MM.1S (cell line): ENCODE data around the gene PTPRK.

ENCODE experiments used
- DNase-seq: peaks from one replicate; pipeline ENCODE4 v3.0.0-alpha.2; 2015
- H2AFZ ChIP-seq: fragments of 300-600 bp; sonication (generic); 2 replicates; pipeline ENCODE4 v1.6.0; 2016; ENCODE audit warnings: antibody characterized with exemption, low read length
- H3F3A ChIP-seq: fragments of 300-600 bp; sonication (generic); 2 replicates; pipeline ENCODE4 v1.6.1; 2016; ENCODE audit warnings: mild to moderate bottlenecking, antibody characterized with exemption, low read length, moderate library complexity, mixed read lengths; ENCODE audit not compliant: insufficient read depth
- H3K27ac ChIP-seq: fragments of 300-600 bp; sonication (generic); 2 replicates; pipeline ENCODE4 v1.5.1; 2016; ENCODE audit warnings: mild to moderate bottlenecking, low read length
- H3K27me3 ChIP-seq: fragments of 300-600 bp; sonication (generic); replicated peaks from 2 replicates; pipeline ENCODE4 v1.6.0; 2016; ENCODE audit warnings: low read length; ENCODE audit not compliant: insufficient read depth
- H3K36me3 ChIP-seq: fragments of 300-600 bp; sonication (generic); replicated peaks from 2 replicates; pipeline ENCODE4 v1.6.1; 2016; ENCODE audit warnings: mild to moderate bottlenecking, low read length, mixed read lengths; ENCODE audit not compliant: insufficient read depth
- H3K4me1 ChIP-seq: fragments of 300-600 bp; sonication (generic); 2 replicates; pipeline ENCODE4 v1.6.1; 2016; ENCODE audit warnings: low read length, mixed read lengths
- H3K4me2 ChIP-seq: fragments of 300-600 bp; sonication (generic); 2 replicates; pipeline ENCODE4 v1.6.0; 2016; ENCODE audit warnings: low read depth, low read length
- H3K4me3 ChIP-seq: fragments of 300-600 bp; sonication (generic); 2 replicates; pipeline ENCODE4 v1.5.1; 2016; ENCODE audit warnings: low read length, mixed read lengths
- H3K79me2 ChIP-seq: fragments of 300-600 bp; sonication (generic); 2 replicates; pipeline ENCODE4 v1.6.1; 2016; ENCODE audit warnings: mixed run types, low read length, mixed read lengths
- H3K9ac ChIP-seq: fragments of 300-600 bp; sonication (generic); 2 replicates; pipeline ENCODE4 v1.6.1; 2016; ENCODE audit warnings: low read length, mixed read lengths
- H3K9me2 ChIP-seq: fragments of 300-600 bp; sonication (generic); replicated peaks from 2 replicates; pipeline ENCODE4 v1.6.1; 2016; ENCODE audit warnings: mild to moderate bottlenecking, low read length, mixed read lengths; ENCODE audit not compliant: insufficient read depth
- H3K9me3 ChIP-seq: fragments of 300-600 bp; sonication (generic); replicated peaks from 2 replicates; pipeline ENCODE4 v1.6.1; 2016; ENCODE audit warnings: mild to moderate bottlenecking, low read length, mixed read lengths; ENCODE audit not compliant: insufficient read depth
- H4K20me1 ChIP-seq: fragments of 300-600 bp; sonication (generic); 2 replicates; pipeline ENCODE4 v1.6.1; 2016; ENCODE audit warnings: mild to moderate bottlenecking, low read length, moderate library complexity, mixed read lengths; ENCODE audit not compliant: insufficient read depth
- EZH2 ChIP-seq: fragments of 300-600 bp; sonication (generic); optimal IDR thresholded peaks from 2 replicates; pipeline ENCODE3; 2017; ENCODE audit warnings: low read depth, mild to moderate bottlenecking, antibody characterized with exemption, low read length, mixed read lengths
- EZH2phosphoT487 ChIP-seq: fragments of 300-600 bp; sonication (generic); IDR thresholded peaks from 2 replicates; pipeline ENCODE4 v1.6.1; 2018; ENCODE audit warnings: antibody characterized with exemption, low read length
- TF ChIP-seq, protein P1 (sequence below): fragments of 300-600 bp; sonication (generic); IDR thresholded peaks from 2 replicates; pipeline ENCODE4 v1.5.1; 2016; ENCODE audit warnings: antibody characterized with exemption, low read length, mixed read lengths

The PTPRK gene

DNA sequence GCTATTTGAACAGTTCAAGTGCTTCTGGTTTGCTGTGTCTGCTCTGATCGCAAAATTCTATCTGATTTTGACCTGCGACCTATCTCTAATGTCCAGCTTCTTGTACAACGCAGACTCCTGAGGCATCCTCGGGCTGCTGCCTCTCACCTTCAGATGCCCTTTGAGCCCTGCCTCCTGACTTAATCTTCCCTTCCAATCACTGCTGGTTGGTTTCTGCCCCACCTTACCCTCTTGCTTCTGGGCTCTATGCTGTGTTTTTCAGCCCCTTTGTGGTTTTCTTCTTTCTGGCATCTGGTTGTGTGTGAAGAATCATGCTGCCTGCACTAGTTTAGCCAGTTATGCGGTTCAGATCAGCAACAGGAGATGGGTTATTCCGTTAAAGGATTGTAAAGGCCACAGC is 488.4 kb downstream of the PTPRK start:
- no peaks in the 10 kb centered on the region for H3K9me3 ChIP-seq
- no peak overlapping the region for H3K9ac ChIP-seq
- no peak overlapping the region for H2AFZ ChIP-seq
- no peaks in the 10 kb centered on the region for H3F3A ChIP-seq
- no peaks in the 10 kb centered on the region for H4K20me1 ChIP-seq
- no peaks in the 10 kb centered on the region for H3K9me2 ChIP-seq
- no peaks in the 10 kb centered on the region for H3K36me3 ChIP-seq
- TF ChIP-seq, protein P1, sequence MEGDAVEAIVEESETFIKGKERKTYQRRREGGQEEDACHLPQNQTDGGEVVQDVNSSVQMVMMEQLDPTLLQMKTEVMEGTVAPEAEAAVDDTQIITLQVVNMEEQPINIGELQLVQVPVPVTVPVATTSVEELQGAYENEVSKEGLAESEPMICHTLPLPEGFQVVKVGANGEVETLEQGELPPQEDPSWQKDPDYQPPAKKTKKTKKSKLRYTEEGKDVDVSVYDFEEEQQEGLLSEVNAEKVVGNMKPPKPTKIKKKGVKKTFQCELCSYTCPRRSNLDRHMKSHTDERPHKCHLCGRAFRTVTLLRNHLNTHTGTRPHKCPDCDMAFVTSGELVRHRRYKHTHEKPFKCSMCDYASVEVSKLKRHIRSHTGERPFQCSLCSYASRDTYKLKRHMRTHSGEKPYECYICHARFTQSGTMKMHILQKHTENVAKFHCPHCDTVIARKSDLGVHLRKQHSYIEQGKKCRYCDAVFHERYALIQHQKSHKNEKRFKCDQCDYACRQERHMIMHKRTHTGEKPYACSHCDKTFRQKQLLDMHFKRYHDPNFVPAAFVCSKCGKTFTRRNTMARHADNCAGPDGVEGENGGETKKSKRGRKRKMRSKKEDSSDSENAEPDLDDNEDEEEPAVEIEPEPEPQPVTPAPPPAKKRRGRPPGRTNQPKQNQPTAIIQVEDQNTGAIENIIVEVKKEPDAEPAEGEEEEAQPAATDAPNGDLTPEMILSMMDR, result no peak
- no peak for TF ChIP-seq EZH2phosphoT487
- TF ChIP-seq EZH2, result no peak
- H3K79me2 ChIP-seq, result no peaks in the 10 kb centered on the region
- no peak for DNase-seq
- no peaks in the 10 kb centered on the region for H3K4me1 ChIP-seq
- H3K27me3 ChIP-seq, result no peaks in the 10 kb centered on the region
- H3K4me2 ChIP-seq, result no peak overlapping the region
- no peak overlapping the region for H3K4me3 ChIP-seq
- no peak overlapping the region for H3K27ac ChIP-seq

DNA sequence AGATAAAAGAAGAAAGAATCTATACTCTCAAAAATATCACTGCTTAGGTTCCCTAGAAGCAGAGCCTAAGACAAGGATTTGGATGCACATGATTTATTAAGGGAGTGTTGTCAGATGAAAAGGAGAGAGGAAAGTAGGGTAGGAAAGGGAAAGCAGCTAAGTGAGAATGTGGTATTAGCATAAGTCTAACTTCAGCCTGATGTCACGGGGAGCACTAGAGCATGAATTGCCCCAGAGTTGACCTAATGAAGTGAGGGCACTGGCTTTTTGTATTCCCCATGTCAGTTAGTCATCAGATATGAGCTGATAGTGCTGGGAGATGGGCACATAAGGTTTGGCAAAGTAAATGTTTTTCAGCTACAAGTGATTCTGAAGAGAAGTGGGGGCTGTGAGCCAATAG is 490.6 kb downstream of the PTPRK start:
- Histone ChIP-seq H2AFZ (no peak overlapping the region), H3K4me1 (no peaks in the 10 kb centered on the region), H3K9me3 (no peaks in the 10 kb centered on the region), H3K9ac (no peak overlapping the region), H3K4me2 (no peak overlapping the region), H3K36me3 (no peaks in the 10 kb centered on the region), H3K27me3 (no peaks in the 10 kb centered on the region), H3F3A (no peaks in the 10 kb centered on the region), H4K20me1 (no peaks in the 10 kb centered on the region), H3K79me2 (no peaks in the 10 kb centered on the region), H3K27ac (no peak overlapping the region), H3K4me3 (no peak overlapping the region), H3K9me2 (no peaks in the 10 kb centered on the region)
- no peak for DNase-seq
- TF ChIP-seq EZH2phosphoT487 (no peak), EZH2 (no peak)
- TF ChIP-seq, protein P1, result no peak

DNA sequence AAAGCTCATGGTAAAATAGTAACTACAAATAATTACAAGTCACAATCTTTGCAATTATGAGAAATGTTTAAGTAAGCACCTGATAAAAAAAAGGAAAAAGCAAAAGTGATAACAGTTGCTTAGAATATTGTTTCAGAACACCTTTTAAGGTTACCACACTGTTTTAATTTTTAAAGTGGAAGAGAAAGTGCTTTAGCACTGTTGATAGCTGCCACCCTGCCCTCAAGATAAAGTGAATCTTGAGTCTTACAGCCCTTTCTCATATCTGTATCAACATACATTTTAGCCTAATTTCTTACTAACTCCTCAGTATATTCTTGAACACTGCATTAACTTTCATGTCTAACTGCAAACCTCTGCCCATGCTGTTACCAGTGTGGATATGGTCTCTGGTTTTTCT is 492.2 kb downstream of the PTPRK start:
- H3K9me3 ChIP-seq, result no peaks in the 10 kb centered on the region
- H4K20me1 ChIP-seq, result no peaks in the 10 kb centered on the region
- no peak overlapping the region for H3K9ac ChIP-seq
- H3K27me3 ChIP-seq, result no peaks in the 10 kb centered on the region
- H3K4me3 ChIP-seq, result no peak overlapping the region
- H3K36me3 ChIP-seq, result no peaks in the 10 kb centered on the region
- no peak for DNase-seq
- no peaks in the 10 kb centered on the region for H3K9me2 ChIP-seq
- H3F3A ChIP-seq, result no peaks in the 10 kb centered on the region
- H3K4me2 ChIP-seq, result no peak overlapping the region
- TF ChIP-seq, protein P1, result no peak
- TF ChIP-seq EZH2phosphoT487, result no peak
- TF ChIP-seq EZH2, result no peak
- no peaks in the 10 kb centered on the region for H3K79me2 ChIP-seq
- no peak overlapping the region for H3K27ac ChIP-seq
- no peak overlapping the region for H2AFZ ChIP-seq
- no peaks in the 10 kb centered on the region for H3K4me1 ChIP-seq

DNA sequence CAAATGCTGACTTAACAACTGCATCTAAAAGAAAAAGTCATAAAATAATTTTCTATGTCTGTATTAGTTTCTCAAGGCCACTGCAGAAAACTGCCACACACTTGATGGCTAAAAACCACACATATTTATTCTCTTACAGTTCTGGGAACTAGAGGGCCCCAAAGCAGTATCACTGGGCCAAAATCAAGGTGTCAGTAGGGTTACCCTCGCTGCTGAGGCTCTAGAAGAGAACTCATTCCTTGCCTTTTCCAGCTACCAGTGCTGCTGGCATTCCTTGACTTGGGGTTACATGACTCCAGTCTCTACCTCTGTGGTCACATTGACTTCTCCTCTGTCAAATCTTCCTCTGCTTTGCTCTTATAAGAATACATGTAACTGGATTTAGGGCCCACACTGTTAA is 494.9 kb downstream of the PTPRK start:
- H3K79me2 ChIP-seq, result no peaks in the 10 kb centered on the region
- H3K9me3 ChIP-seq, result no peaks in the 10 kb centered on the region
- no peaks in the 10 kb centered on the region for H3K9me2 ChIP-seq
- no peak overlapping the region for H3K9ac ChIP-seq
- no peak overlapping the region for H3K4me2 ChIP-seq
- H3F3A ChIP-seq, result no peaks in the 10 kb centered on the region
- no peaks in the 10 kb centered on the region for H3K4me1 ChIP-seq
- no peaks in the 10 kb centered on the region for H3K27me3 ChIP-seq
- no peak overlapping the region for H2AFZ ChIP-seq
- no peaks in the 10 kb centered on the region for H4K20me1 ChIP-seq
- H3K36me3 ChIP-seq, result no peaks in the 10 kb centered on the region
- no peak overlapping the region for H3K4me3 ChIP-seq
- DNase-seq, result no peak
- TF ChIP-seq EZH2phosphoT487, result no peak
- TF ChIP-seq, protein P1, result no peak
- no peak overlapping the region for H3K27ac ChIP-seq
